G401.6 (cell line): ENCODE results near the gene PRSS50.

ENCODE experiments used
- FAIRE-seq: peaks from 2 replicates; lab custom pipeline; 2012; peaks lifted over from hg19 to GRCh38; lab: Jason Lieb, UNC

PRSS50 gene

DNA sequence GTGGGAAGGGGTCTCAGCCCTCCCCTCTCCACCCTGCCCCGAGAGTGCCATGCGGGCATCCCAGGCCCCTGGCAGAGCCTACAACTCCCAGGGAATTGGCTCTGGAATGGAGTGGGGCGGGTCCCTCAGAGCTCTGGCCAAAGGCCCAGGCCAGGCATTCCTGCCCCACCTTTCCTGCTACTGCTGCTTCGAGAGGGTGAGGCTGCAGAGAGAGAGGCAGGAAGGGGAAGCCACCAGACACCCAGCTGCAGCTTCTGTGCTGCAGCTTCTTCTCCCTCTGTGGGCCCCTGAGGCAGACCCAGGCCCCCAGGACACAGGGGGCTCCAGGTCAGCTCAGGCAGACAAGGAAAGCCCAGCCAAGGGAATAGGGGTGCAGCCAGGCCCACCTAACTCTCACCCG, 26.9 kb downstream of the PRSS50 start:
- FAIRE-seq: no peak

DNA sequence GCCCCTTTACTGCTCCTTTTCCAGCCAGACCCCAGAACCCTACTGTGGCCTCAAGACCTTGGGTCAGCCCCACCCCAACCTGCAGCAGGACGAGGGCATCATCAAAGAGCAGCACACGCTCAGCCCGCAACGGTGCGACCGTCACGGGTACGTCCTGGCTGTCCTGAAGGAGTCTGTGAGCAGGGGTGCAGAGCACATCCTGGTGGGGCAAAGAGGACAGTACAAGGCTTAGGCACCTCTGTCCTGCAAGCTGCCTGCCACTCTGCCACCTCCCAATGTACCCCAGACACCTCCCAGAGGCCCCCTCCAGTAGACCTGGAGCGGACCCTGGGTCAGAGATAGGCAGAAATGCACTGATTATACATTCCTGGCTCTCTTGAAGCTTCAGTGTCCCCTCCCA, 32.2 kb downstream of the PRSS50 start:
- no peak for FAIRE-seq

DNA sequence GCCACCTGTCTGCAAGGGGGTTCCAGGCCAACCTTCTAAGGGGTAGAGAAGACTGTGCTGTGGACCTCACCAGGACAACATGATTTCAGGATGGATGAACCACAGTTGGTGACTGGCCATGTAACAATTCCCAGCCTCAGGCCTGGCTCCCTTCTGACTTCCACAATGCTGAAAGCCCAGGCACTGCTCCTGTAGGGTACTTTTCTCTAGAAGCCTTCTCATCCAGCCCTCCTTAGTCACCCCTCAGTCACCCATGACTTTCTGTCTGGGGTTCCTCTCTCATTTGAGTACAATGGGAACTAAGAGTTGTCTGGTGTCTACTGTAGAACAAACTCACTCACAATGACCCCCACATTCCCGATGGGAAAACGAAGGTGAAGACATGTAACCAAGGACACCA, 32.8 kb downstream of the PRSS50 start:
- no peak for FAIRE-seq

DNA sequence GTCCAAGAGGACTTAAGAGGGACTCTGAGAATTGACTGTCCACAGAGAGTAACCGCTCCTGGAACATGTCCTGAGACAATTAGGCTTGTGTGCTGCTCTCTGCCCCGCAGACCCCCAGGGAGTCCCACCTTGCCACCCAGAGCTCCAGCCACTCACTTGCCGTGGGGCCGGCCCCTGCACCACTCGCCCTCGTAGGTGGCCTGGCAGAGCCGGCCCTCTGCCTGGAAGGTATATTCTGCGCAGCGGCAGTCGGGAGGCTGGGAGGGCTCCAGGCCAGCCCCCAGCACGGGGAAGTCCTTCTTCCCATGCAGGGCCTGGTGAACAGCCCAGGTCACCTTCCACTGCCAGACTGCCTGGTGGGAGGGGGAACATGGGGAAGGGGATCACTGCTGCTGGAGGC, 34.7 kb downstream of the PRSS50 start:
- no peak for FAIRE-seq

DNA sequence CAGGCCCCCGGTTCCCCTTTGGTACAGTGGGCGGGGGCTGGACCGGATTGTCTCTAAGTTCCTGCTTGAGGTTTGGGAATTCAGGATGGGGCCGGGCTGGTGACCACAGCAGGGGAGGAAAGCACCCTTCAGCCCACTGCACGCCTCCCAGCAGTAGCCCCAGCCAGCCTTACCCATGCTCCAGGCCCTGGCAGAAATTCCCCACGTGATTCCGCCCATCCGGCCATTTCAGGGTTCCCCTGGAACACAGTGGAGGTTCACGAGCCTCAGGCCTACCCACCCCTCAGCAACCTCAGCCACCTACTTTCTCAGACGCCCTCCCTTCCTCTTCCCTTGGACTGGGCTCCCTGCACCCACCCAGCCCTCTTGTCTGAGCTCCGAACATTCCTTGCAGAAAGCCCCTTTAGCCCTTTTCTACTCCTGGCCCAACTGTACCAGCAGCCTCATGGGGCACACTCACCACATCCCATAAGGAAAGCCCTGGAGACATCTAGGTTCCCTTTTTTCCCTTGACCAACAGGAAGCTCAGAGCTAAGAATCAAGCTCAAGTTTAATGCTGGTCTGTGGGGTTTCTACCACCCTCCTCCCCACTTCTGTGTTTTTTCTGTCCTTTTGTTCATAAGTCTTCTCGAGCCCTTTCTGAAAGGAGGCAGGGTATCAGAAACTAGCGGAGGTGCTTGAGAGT, 35.7 kb downstream of the PRSS50 start:
- FAIRE-seq: no peak

DNA sequence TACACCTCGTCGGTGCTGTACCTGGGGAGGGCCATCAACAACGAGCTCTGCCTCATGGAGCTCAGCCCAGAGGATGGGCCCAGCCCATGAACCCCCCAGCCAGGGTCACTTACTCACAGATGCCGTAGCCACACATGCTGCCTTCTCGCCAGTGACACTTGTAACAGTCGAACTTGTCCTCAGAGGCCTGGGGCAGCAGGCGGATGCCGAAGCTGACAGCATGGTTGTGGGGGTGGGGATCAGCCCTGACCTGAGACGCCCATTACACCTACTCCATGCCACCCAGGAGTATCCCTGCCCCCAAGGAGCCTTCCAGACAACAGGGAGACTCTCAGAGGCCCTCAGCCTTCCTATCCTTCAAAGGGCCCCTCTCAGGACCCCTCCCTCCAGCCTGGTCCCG, 36.3 kb downstream of the PRSS50 start:
- FAIRE-seq: no peak

DNA sequence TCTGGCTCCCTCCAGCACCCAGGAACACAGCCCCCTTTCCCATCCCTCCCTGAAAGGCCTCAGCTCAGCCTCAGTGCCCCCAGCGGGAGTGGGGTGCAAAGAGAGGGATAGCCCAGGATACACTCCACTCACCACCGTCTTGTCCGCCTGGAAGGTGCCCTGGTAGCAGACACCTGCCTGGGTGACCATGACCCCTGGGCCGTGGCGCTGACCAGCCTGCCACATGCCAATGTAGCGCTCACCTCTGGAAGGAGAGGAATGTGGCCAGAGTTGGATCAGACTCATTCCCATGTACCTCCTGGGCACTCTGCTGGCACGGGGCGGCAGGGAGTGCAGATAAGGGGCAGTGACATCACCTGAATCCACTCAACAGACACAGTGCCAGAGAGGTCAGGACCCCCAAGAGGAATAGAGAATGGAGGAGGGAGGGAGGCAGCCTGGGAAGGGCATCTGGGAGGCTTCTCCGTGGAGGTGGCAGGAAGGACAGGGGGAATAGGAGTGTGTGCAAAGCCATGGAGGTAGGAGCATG, 37.3 kb downstream of the PRSS50 start:
- no peak for FAIRE-seq

DNA sequence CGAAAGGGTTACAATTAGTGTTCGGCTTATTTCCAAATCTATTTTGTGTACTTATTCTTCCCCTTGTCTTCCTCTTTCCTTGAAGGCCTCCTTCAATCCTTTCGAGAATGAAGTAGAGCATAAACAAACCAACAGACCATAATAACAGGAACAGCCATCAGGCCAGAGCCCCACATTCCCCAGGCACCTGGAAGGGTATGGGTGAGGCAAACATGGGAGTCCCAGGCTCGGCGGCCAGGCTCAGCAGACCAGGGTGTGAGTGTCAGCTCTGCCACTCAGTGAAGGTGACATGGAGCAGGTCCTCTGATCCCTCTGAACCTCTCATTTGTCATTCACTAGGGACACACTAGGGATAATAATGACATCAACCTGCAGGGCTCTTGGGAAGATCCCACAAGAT, 38.0 kb downstream of the PRSS50 start:
- no peak for FAIRE-seq

DNA sequence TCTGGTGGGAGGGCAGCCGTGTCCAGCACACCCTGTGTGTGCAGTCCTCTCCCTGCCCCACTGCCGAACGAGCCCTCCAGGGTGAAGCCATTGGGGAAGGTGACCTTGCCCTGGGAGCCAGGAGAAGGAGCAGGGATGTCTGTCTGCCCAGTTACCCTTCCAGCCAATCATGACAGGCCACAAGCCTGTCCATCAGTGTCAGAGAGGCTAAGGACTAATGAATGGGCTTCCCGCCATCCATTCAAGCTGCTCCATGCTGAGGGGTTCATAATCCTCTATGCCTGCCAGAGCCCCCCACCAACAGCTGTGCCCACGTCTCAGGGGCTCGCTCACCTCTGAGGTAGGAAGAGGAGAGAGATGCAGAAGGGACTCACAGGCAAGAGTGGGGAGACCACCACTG, 39.4 kb downstream of the PRSS50 start:
- FAIRE-seq: no peak

DNA sequence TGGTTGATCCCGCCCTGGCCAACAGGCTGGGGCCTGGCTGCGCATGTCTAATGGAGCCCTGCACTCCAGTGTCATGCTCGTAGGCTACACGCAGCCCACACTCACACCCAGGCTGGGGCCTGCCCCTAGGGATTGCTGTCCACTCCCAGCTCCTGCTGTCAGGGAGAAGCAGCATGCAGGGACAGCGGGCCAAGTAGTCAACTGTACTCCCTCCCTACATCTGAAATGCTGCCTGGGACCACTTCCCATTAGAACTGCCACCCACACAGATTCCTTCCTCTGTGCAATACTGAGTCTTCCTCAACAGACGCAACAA, 40.3 kb downstream of the PRSS50 start:
- no peak for FAIRE-seq

DNA sequence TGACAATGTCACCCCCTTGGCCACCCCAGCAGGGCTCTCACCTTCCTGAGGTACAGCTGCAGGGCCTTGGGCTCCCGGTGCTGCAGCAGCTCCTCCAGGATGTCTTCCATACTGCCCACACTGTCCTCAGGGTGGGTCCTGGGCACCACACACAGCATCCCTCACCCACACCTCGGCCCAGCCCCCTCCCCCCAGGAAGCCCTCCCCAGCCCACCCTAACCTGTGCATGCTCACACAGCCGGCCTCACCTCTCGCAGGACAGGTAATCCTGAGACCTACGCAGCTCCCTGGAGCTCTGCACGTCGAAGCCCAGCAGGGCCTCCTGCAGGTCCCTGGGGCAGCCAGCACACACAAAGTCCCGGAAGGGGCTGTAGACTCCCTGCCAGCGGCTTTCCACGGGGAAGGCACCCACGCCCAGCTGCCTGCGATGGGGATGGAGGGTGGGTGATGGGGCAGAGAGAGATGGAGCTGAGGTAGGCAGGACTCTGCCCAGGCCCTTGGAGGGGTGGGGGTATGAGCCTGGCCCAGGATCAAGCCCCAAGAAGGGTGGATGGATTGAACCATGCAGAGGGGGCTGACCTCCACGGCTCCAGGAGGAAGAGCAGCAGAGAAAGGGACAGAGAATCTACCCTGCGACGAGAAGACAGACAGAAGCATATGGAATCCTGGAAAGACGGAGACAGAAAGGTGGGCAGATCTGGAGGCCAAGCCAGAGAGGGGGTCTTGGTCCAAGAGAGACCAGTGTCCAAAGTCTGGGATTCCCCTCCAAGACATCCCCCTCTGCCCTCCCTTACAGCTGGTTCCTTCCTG, 40.9 kb downstream of the PRSS50 start:
- FAIRE-seq: no peak

DNA sequence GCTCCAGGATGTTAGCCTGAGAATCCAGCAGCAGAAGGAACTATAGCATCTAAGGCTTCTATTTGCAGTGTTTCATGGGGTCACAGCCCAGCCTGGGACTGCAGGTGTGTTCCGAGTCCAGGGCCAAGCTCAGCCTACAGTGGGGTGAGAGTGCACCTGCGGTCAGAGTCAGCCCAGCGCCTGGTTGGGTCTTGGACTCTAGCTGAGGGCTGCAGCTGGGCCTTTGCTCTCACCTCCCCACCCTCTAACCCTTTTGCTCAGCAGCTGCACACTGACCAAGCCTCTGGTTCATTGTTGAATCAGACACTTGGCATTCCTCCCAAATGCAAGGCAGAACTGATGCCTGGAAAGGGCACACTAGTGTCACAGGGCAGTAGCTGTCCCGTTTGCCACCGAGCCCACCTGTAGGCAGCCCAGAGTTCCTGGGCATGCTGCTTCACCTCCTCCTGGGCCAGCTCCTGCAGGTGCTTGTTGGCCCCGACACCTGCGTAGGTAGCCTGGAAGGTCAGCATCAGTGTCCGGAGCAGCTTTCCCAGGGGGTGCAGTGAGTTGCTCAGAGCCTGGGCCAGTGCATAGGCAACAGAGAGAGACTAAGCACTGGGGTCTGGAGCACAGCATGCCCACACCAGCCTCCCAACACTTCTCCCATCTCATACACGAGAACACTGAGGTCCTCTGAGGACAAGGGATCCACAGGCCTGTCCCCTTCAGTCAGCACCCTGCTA, 41.7 kb downstream of the PRSS50 start:
- no peak for FAIRE-seq

DNA sequence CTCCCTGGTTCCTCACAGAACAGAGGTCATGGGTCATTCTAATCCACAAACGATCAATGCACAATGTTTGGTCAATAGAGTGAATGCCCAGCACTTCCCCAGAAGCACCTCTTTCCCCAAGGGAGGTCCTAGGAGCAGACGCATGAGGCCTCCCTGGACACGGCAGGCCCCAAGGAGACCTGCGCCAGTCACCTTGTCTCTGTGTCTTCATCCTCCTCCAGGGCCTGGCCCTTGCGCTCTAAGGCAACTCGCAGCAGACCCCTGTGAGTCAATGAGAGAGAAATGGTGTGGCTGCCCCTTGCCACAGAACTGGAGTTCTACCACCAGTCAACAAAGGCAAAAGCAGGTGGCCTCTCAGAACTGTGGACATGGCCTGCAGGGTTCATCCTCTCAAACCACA, 42.2 kb downstream of the PRSS50 start:
- FAIRE-seq: no peak

DNA sequence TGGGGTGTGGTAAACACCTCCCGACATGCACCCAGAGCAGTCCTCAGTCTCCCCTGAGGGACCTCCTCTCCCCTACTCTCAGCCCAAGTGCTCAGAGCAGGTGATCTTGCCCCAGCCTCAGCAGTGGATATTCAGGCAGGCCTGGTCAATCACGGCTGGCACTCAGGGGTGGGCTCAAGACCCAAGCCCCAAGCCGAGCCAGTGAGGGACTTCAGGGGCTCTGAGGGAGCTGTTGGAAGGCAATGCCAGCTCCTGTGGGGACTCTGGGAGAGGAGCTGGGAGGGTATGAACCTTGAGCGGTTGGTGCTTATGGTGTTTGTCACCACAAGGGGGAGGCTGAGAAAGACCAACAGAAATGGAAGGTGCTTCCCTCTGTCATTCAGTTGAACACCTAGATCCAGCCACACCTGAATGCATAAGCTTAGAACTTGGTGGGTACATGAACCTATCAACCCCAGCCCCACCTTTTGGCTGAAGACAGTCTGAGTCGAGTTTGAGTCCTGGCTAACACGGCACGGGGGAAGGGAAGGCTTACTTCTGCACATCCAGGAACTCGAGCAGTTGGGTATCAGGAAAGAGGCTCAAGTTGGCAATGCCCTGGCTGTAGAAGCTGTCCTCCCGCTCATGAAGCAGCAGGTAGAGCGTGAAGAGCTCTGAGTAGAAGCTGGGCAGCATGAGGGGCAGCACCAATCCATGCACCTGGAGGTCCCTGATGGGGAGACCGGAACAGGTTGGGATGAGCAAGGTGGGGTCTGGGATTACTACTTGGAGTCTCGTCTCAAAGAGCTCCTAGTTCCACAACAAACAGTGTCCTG, 43.4 kb downstream of the PRSS50 start:
- no peak for FAIRE-seq

DNA sequence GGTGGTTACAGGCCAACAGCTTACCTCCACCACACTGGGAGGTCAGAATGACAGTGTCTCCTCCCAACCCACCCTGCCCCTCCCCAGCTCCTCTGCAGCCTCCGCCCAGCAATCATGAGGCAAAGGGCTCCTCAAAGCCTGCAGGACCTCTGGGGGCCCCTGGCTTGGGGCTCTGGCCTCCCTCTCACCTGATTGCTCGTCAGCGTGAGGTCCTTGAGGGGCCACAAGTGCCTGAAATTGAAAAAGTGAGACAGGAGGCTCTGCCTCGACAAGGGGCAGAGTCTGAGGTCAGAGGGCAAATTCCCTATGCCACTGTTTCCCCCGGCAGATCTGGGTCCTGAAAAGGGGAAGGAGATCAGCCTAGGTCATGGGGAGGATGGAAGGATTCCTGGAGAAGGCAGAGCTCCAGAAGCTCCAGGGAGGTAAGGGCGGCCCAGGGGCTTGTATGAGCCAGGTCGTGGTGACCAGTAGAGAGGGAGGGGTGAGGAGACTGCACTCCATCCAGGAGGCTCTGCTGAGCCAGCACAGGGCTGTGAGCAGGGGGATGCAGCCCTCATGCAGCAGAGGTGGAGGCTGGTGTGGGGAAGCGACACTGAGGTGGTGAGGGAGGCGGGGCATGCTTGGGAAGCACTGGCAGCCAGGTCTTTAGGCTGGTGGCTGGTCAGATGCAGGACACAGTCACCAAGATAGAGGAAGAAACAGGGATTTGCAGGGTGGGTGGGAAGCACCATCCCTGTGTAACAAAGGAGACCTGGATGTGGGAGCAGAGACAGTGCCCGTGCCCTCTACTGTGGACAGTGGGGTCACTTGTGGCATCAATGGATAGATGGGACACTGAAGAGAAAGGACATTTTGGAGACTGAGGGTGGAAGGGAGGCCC, 44.3 kb downstream of the PRSS50 start:
- FAIRE-seq: no peak

DNA sequence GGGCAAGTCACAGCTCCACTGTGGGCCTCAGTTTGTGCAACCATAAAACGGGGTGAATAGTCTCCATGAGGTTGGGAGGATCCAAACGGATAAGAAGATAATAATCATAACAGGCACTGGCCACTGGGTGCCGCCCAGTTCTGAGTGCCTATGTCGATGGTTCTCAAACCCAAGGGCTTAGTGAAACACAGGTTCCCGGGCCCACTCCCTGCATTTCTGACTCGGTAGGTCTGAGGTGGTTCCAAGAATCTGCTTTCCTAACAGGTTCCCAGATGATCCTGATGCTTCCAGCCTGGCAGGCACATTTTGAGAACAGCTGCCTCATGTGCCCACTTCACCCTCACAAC, 45.3 kb downstream of the PRSS50 start:
- no peak for FAIRE-seq

DNA sequence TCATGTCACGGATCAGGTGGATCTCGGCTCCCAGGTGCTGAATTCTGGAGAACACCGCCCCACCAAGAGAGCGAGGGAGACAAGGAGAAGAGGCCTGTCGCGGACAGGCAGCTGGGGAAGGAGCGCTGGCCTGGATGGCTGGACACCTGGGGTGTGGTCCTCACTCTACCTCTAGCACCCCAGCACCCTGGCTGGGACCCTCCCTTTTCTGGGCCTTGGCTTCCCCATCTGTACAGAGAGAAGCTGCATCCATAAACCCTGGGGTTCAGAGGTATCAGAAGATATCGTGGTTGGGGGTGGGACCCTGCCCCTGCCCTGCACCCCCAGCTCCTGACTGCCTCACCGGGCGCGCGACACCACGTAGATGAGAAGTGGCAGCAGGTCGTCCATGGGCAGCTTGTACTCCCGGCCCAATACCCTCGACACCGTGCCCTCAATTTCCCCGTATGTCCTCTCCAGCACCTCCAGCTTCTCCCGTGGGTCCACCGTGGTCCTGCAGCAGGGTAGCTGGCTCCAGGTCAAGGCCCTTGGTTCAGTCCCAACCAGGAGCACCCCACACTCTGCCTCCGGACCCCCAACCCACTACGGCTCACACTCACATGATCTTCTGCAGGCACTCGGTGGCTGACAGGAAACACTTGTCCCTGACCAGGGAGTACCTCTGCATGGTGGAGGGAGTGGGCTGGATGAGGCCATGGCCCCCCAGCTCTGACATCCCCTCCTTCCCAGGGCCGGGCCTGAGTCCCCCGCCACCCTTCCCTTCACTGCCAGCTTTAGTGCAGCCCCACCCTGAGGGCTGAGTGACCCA, 45.9 kb downstream of the PRSS50 start:
- FAIRE-seq: no peak

DNA sequence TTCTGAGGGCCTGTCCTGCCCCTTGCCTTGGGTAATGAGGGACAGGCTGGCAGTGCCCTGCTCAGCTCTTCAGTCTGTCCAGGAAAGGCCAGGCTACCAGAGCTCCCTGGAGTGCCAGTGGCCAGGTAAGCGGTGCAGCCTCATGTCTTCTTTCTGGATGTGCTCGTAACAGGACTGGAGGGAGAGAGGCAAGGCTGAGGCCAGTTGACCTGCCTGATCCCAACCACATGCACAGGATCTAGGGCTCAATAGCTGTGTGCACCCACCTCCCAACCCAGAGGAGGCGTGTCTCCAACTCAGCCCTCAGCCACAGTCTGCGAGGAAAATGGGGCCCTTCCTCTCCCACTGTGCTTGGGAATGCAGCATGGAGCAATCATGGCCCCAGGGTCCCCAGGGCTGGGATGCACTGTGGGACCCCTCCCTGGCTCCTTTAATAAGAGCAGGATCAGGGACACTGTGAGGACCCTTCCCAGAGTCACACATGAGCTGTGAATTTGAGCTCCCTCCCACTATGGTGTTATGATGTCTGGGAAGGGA, 46.7 kb downstream of the PRSS50 start:
- no peak for FAIRE-seq

DNA sequence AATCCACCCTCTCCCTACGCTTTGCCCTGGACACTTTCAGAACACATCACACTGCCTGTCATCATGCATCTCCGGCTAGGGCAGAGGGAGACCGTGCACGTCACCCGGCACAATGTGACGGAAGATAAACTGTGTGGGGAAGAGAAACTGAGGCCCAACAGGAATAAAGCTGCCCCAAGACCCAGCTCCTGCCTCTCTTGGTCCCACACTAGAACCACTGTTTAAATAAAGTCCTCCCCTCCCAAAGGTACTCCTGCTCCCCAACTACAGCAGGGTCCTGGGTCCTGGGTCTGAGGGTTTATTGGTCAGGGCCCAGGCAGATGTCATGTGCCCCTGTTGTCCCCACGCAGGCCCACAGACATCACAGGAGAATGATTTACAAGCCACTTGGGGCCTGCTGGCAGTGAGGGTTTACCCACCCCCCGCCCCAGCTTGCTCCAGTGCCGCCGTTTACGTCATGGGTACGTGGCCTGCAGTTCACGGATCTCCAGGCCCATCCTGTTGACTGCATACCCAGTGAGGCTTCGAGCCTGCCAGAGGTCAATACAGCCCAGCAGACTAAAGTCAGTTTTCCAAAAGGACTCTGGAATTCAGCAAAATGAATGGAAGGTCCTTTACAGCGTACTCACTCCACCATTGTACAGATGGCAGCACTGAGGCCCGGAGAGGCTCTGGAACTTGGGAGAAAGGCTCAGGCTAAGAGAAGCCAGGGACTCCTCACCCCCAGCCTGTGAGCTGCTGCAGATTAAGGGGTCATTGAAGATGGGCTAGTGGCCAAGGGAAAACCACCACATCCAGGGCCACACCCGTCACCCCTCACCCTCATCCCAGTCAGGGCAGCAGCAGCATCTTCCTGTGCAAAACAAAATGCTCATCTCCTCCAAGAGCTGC, 47.4 kb downstream of the PRSS50 start:
- FAIRE-seq: no peak
